GM12878 (cell line): ENCODE measurements around the gene PPP1R9B.

Experiments used
- BRCA1 ChIP-seq: IDR thresholded peaks from 2 replicates; pipeline ENCODE4 v1.6.1; 2011; ENCODE audit warnings: low read depth, low read length, improper control_type of control experiment
- CTCF ChIP-seq, 3 experiments: IDR thresholded peaks in 2 of 3; conservative IDR thresholded peaks in 1 of 3; 2 replicates each; pipeline ENCODE4 v1.5.1; 2011; ENCODE audit warnings: low read depth in 3 of 3, low read length in 3 of 3, mild to moderate bottlenecking in 3 of 3, control low read depth in 2 of 3, moderate library complexity in 2 of 3, inconsistent platforms in 1 of 3, mixed read lengths in 1 of 3; ENCODE audit not compliant: control insufficient read depth in 2 of 3, insufficient read depth in 1 of 3; ENCODE audit errors: extremely low read depth in 1 of 3
- E2F4 ChIP-seq: IDR thresholded peaks from 2 replicates; pipeline ENCODE4 v1.6.1; 2012; ENCODE audit warnings: low read depth, low read length, improper control_type of control experiment
- EGR1 ChIP-seq, 2 experiments: IDR thresholded peaks; 1 replicate in 1 of 2; 2 replicates in 1 of 2; pipeline ENCODE4 v1.6.1; 2011 to 2012; ENCODE audit warnings: low read depth in 2 of 2, low read length in 2 of 2, borderline replicate concordance in 1 of 2, mild to moderate bottlenecking in 1 of 2, moderate library complexity in 1 of 2
- FOS ChIP-seq: IDR thresholded peaks from 3 replicates; pipeline ENCODE4 v1.6.1; 2011; ENCODE audit warnings: borderline replicate concordance; ENCODE audit not compliant: insufficient read length; ENCODE audit errors: extremely low read depth
- MYC ChIP-seq: IDR thresholded peaks from 2 replicates; pipeline ENCODE4 v1.6.1; 2011; ENCODE audit warnings: mild to moderate bottlenecking, low read length, moderate library complexity, inconsistent platforms; ENCODE audit not compliant: insufficient read depth, insufficient replicate concordance, insufficient read length, severe bottlenecking
- NFYA ChIP-seq: IDR thresholded peaks from 2 replicates; pipeline ENCODE4 v1.6.1; 2011; ENCODE audit warnings: low read depth, mild to moderate bottlenecking, low read length, improper control_type of control experiment, borderline replicate concordance
- POLR2A ChIP-seq: IDR thresholded peaks from 2 replicates; pipeline ENCODE4 v1.6.1; 2011; ENCODE audit warnings: low read depth, mild to moderate bottlenecking, low read length
- SIN3A ChIP-seq: IDR thresholded peaks from 2 replicates; pipeline ENCODE4 v1.6.1; 2012; ENCODE audit warnings: low read depth, low read length, improper control_type of control experiment
- TAF1 ChIP-seq: IDR thresholded peaks from 2 replicates; pipeline ENCODE4 v1.6.1; 2011; ENCODE audit warnings: mild to moderate bottlenecking, low read depth, low read length, borderline replicate concordance

GRCh38 chr17:50171371-50172071, 21.0 kb upstream of the PPP1R9B start:
- TF ChIP-seq E2F4, result no peak
- TF ChIP-seq EGR1 (IDR thresholded peaks at IDR 0.05; ENCODE audit: borderline replicate concordance in 1 of 2, low read depth in 2 of 2, low read length in 2 of 2), result no peak
- TF ChIP-seq POLR2A, result no peak
- no peak for TF ChIP-seq CTCF (IDR thresholded peaks at IDR 0.05 in 2 of 3, conservative IDR thresholded peaks at IDR 0.05 in 1 of 3; ENCODE audit: control insufficient read depth in 2 of 3, extremely low read depth in 1 of 3, insufficient read depth in 1 of 3, low read depth in 3 of 3, low read length in 3 of 3)
- no peak for TF ChIP-seq SIN3A
- TF ChIP-seq NFYA, result no peak
- TF ChIP-seq MYC, result no peak
- TF ChIP-seq FOS, result no peak
- TF ChIP-seq BRCA1, result no peak
- no peak for TF ChIP-seq TAF1
